Measurements from ENCODE around the gene RCAN3. TPM values are rescaled to one million over a fixed set of nuclear protein-coding genes. Genes with fewer than 3 reads are reported as not detected.
A peak's percentile ranks its signal among the peaks of the same experiment; 100 is the strongest.

The RCAN3 gene
- total and polyA plus RNA-seq, 2 experiments from 2014 or later, result 6.2 to 10.1 TPM

DNA sequence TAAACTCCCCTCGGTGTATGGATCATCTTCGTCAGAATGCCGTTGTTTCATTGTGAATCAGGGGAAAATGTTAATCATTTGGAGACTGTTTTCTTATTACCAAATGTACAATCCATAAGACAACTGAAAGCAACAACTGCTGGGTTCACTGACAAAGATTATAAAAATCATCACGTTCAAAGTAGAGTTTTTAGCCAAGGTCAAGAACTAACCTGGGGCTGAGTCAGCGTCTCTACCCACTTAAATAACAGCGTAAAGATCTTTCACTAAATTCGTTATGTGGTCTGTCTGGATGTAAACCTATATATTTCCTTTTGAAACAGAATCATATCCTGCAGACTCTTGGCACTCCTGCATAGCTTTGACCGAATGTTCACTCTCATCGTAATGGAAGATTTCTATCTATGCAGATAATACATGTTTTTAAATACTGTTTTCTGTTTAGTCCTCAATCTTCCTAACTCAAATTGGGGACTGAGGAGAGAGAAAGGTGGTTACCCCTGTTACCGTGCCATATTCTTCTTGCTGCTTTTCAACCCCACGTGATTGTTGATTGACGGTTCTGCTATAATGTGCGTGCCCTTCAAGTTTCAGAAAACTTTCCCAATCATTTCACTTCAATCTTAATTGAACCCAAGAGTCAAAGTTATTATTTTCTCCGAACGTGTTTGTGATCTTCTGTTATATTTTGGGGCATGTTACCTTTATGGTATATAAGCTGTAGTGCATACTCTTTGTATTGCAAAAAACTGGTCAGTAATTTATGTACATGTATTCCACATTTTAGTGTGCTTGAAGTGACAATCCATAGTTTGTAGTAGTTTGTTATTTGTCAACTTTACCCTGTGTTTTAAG, 37.6 kb downstream of the RCAN3 start:
- no peaks in the 10 kb centered on the region for H3K9me3 ChIP-seq (ENCODE audit: low read depth)
- 62% methylated on average over 15 of the region's 15 CpGs for WGBS (ENCODE audit: low lambda C conversion rate, missing lambda C conversion rate)
- no peak overlapping the region for H2AFZ ChIP-seq
- H3K36me3 ChIP-seq (replicated peaks; ENCODE audit: insufficient read depth, low read depth), result no peaks in the 10 kb centered on the region
- peak overlapping the region; percentile 62 for H3K4me2 ChIP-seq
- no peak for DNase-seq (ENCODE audit: low spot score)
- no peaks in the 10 kb centered on the region for H3K79me2 ChIP-seq
- H3K4me1 ChIP-seq (ENCODE audit: insufficient read depth), result peaks cover 25% of the 10 kb centered on the region
- H3K27ac ChIP-seq, result peak overlapping the region; percentile 69
- H4K20me1 ChIP-seq (ENCODE audit: insufficient read depth, poor library complexity, severe bottlenecking), result no peaks in the 10 kb centered on the region
- no peaks in the 10 kb centered on the region for H3K9me2 ChIP-seq (replicated peaks; ENCODE audit: insufficient read depth)
- no peak overlapping the region for H3K4me3 ChIP-seq
- no peaks in the 10 kb centered on the region for H3K27me3 ChIP-seq
- no peak for TF ChIP-seq CTCF (IDR thresholded peaks at IDR 0.05; ENCODE audit: poor library complexity)
- no peak for TF ChIP-seq EZH2phosphoT487 (IDR thresholded peaks at IDR 0.05; ENCODE audit: low read depth, severe bottlenecking, unreplicated experiment)
- no peak for TF ChIP-seq EZH2 (IDR thresholded peaks at IDR 0.05; ENCODE audit: borderline replicate concordance)

DNA sequence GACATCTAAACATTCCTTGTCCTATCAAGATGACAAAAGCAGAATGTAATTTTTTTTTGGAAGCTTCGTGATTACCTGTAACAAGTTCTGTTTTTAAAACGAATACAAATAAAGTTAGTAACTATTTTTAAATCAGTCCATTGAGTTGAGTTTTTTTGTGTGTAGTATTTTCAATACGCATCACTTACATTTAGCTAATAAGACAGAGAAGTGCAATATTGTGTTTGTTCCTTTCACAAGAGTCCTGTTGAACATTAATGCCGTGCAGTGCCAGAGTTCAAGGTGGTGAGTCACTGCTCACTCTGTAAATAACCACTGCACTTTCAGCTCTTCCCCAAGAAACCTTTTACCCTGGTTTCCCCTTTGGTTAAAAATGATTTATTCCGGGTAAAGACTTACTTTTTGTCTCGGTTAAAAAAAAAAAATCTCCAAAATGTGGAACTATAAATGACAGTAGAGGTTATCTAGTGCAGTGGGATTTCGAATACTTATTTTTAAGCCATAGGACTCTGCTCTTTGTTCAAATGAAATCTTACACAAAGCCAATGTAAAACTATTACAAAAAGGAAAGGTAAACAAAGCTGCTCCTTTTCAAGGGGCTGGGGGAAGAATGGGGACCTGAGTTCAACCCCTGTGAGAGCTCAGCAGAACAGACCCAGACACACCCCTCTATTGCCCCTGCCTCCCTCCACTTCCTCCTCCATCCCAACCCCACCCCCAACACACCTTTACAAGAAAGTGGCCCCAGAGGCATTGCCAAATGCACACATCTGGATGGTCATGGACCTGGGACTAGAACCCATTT, 38.5 kb downstream of the RCAN3 start:
- H3K9me2 ChIP-seq (replicated peaks; ENCODE audit: insufficient read depth), result no peaks in the 10 kb centered on the region
- H3K4me3 ChIP-seq, result no peak overlapping the region
- H3K4me2 ChIP-seq, result peak overlapping the region; percentile 62
- H4K20me1 ChIP-seq (ENCODE audit: insufficient read depth, poor library complexity, severe bottlenecking), result no peaks in the 10 kb centered on the region
- peak; percentile 78 for DNase-seq (ENCODE audit: low spot score)
- no peak for TF ChIP-seq CTCF (IDR thresholded peaks at IDR 0.05; ENCODE audit: poor library complexity)
- no peak for TF ChIP-seq EZH2phosphoT487 (IDR thresholded peaks at IDR 0.05; ENCODE audit: low read depth, severe bottlenecking, unreplicated experiment)
- no peak for TF ChIP-seq EZH2 (IDR thresholded peaks at IDR 0.05; ENCODE audit: borderline replicate concordance)
- H3K9me3 ChIP-seq (ENCODE audit: low read depth), result no peaks in the 10 kb centered on the region
- no peak overlapping the region for H2AFZ ChIP-seq
- H3K79me2 ChIP-seq, result no peaks in the 10 kb centered on the region
- H3K27ac ChIP-seq, result peak overlapping the region; percentile 85
- no peaks in the 10 kb centered on the region for H3K36me3 ChIP-seq (replicated peaks; ENCODE audit: insufficient read depth, low read depth)
- H3K27me3 ChIP-seq, result no peaks in the 10 kb centered on the region
- H3K4me1 ChIP-seq (ENCODE audit: insufficient read depth), result peaks cover 25% of the 10 kb centered on the region
- 35% methylated on average over 7 of the region's 7 CpGs for WGBS (ENCODE audit: low lambda C conversion rate, missing lambda C conversion rate)

- Histone ChIP-seq H3K4me1 (ENCODE audit: insufficient read depth) (peaks cover 20% of the 10 kb centered on the region), H4K20me1 (ENCODE audit: insufficient read depth, poor library complexity, severe bottlenecking) (no peaks in the 10 kb centered on the region), H3K4me2 (peak overlapping the region; percentile 62), H3K9me3 (ENCODE audit: low read depth) (no peaks in the 10 kb centered on the region), H3K9me2 (replicated peaks; ENCODE audit: insufficient read depth) (no peaks in the 10 kb centered on the region), H3K27me3 (no peaks in the 10 kb centered on the region), H3K27ac (peak overlapping the region; percentile 85), H2AFZ (no peak overlapping the region), H3K36me3 (replicated peaks; ENCODE audit: insufficient read depth, low read depth) (no peaks in the 10 kb centered on the region), H3K4me3 (no peak overlapping the region), H3K79me2 (no peaks in the 10 kb centered on the region)
- no peak for TF ChIP-seq EZH2 (IDR thresholded peaks at IDR 0.05; ENCODE audit: borderline replicate concordance)
- peak; percentile 56 for TF ChIP-seq CTCF (IDR thresholded peaks at IDR 0.05; ENCODE audit: poor library complexity)
- WGBS (ENCODE audit: low lambda C conversion rate, missing lambda C conversion rate), result 71% methylated on average over 8 of the region's 8 CpGs
- DNase-seq (ENCODE audit: low spot score), result peak; percentile 35
Measured at GRCh38 chr1:24541711-24542346, 39.2 kb downstream of the RCAN3 start.
